Epithelial cell of esophagus (primary cell): ENCODE data around the gene ABCC5.

Source experiments
- DNase-seq: peaks from one replicate; pipeline ENCODE4 v3.0.0; 2010; ENCODE audit warnings: low read depth
- H3K4me3 ChIP-seq: 2 replicates; pipeline ENCODE4 v1.5.1; 2011; ENCODE audit warnings: mild to moderate bottlenecking, low read length, control low read depth
- TF ChIP-seq, protein P1 (sequence below): IDR thresholded peaks from 2 replicates; pipeline ENCODE4 v1.5.1; 2011; ENCODE audit warnings: low read depth, mild to moderate bottlenecking, low read length, control low read depth, inconsistent platforms; ENCODE audit not compliant: insufficient read depth; ENCODE audit errors: missing control alignments

Gene ABCC5

GRCh38 chr3:183907176-183907575 lies 110.5 kb downstream of the ABCC5 start:
- H3K4me3 ChIP-seq = no peak overlapping the region
- TF ChIP-seq, protein P1, sequence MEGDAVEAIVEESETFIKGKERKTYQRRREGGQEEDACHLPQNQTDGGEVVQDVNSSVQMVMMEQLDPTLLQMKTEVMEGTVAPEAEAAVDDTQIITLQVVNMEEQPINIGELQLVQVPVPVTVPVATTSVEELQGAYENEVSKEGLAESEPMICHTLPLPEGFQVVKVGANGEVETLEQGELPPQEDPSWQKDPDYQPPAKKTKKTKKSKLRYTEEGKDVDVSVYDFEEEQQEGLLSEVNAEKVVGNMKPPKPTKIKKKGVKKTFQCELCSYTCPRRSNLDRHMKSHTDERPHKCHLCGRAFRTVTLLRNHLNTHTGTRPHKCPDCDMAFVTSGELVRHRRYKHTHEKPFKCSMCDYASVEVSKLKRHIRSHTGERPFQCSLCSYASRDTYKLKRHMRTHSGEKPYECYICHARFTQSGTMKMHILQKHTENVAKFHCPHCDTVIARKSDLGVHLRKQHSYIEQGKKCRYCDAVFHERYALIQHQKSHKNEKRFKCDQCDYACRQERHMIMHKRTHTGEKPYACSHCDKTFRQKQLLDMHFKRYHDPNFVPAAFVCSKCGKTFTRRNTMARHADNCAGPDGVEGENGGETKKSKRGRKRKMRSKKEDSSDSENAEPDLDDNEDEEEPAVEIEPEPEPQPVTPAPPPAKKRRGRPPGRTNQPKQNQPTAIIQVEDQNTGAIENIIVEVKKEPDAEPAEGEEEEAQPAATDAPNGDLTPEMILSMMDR = no peak
- DNase-seq = no peak

GRCh38 chr3:183906234-183906921 lies 111.3 kb downstream of the ABCC5 start:
- no peak for DNase-seq
- TF ChIP-seq, protein P1 = no peak
- no peak overlapping the region for H3K4me3 ChIP-seq

DNA sequence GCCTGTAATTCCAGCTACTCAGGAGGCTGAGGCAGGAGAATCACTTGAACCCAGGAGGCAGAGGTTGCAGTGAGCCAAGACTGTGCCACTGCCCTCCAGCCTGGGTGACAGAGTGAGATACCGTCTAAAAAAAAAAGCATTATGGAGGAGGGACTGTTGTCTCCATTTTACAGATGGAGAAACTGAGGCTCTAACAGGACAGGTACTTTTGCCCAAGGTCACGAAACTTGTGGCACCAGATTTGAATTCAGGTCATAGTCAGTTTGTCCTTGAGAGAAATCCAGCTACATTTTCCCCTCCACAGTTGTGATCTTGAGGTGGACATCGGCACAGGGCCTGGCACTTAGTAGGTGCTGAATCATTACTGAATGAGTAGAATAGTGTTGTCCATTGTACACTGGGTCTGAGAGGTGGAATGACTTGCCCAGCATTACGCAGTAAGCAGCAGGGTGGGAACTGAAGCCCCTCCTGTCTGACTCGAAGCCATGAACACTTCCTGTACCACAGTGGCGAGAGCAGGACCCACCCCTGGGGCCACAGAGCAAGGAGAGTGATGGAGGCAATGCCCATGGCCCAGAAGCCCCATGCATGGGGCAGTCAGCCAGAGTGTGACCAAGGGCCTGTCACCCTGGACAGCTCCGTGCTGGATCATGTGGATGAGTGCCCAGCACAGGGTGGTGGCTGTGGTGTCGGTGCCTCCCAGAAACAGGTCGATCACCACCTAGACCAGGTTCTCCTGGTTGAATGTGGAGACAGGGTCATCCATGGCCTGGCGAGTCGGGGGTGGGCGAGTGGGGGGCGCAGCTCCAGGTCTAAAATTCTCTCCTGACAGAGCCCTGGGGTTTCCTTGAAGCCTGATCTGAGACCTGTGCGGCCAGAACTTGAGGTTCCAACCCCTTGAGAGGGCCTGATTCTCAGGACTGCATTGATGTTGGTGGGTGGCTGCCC lies 112.6 kb downstream of the ABCC5 start:
- TF ChIP-seq, protein P1 = no peak
- no peak for DNase-seq
- H3K4me3 ChIP-seq = no peak overlapping the region

GRCh38 chr3:183898028-183898431 lies 119.7 kb downstream of the ABCC5 start:
- TF ChIP-seq, protein P1 = no peak
- no peak for DNase-seq
- no peak overlapping the region for H3K4me3 ChIP-seq

GRCh38 chr3:183897606-183898005 lies 120.1 kb downstream of the ABCC5 start:
- no peak overlapping the region for H3K4me3 ChIP-seq
- peak; percentile 86 for DNase-seq
- TF ChIP-seq, protein P1 = no peak

GRCh38 chr3:183896610-183897009 lies 121.1 kb downstream of the ABCC5 start:
- H3K4me3 ChIP-seq = no peak overlapping the region
- DNase-seq = no peak
- TF ChIP-seq, protein P1 = no peak

- TF ChIP-seq, protein P1 = no peak
- DNase-seq = no peak
Measured at GRCh38 chr3:183896184-183896583, 121.5 kb downstream of the ABCC5 start.

More at GRCh38 chr3:183896184-183896583, 121.5 kb downstream of the ABCC5 start:
- no peak overlapping the region for H3K4me3 ChIP-seq
